Glutamatergic neuron (in vitro differentiated cells): ENCODE results near the gene IL19. TPM values are rescaled to one million over a fixed set of nuclear protein-coding genes. Genes with fewer than 3 reads are reported as not detected.

Experiments used
- DNase-seq: peaks from one replicate; pipeline ENCODE4 v3.0.0; 2022
- H3K27ac Mint-ChIP-seq: one replicate; pipeline ENCODE4 v1.8.0; 2020; ENCODE audit warnings: mild to moderate bottlenecking, mixed read lengths, inconsistent platforms; ENCODE audit not compliant: unreplicated experiment
- H3K27me3 Mint-ChIP-seq: one replicate; pipeline ENCODE4 v1.8.0; 2020; ENCODE audit warnings: mild to moderate bottlenecking, moderate library complexity, mixed read lengths, inconsistent platforms; ENCODE audit not compliant: unreplicated experiment
- H3K36me3 Mint-ChIP-seq: one replicate; pipeline ENCODE4 v1.8.0; 2020; ENCODE audit warnings: mild to moderate bottlenecking, mixed read lengths, inconsistent platforms; ENCODE audit not compliant: unreplicated experiment
- H3K4me1 Mint-ChIP-seq: one replicate; pipeline ENCODE4 v1.8.0; 2020; ENCODE audit warnings: mild to moderate bottlenecking, low read depth, mixed read lengths, inconsistent platforms; ENCODE audit not compliant: unreplicated experiment
- H3K4me3 Mint-ChIP-seq: one replicate; pipeline ENCODE4 v1.8.0; 2020; ENCODE audit warnings: mild to moderate bottlenecking, mixed read lengths, inconsistent platforms; ENCODE audit not compliant: unreplicated experiment
- H3K9me3 Mint-ChIP-seq: one replicate; pipeline ENCODE4 v1.8.0; 2020; ENCODE audit warnings: mild to moderate bottlenecking, moderate library complexity, mixed read lengths, inconsistent platforms; ENCODE audit not compliant: unreplicated experiment
- total RNA-seq: library from RNA; stranded (reverse); fragmentation: NEBNext Ultra II Directional; extraction: Animal tissue kit (Norgen Biotek cat#: 25700); gene quantifications from one replicate; pipeline ENCODE4 v1.2.1, GENCODE V29; 2021; ENCODE audit not compliant: unreplicated experiment
- TF ChIP-seq, protein P1 (sequence below): fragments of 200-600 bp; sonication (generic); IDR thresholded peaks from one replicate; pipeline ENCODE4 v1.5.0; 2021; ENCODE audit not compliant: partially characterized antibody, unreplicated experiment

IL19 gene
- total RNA-seq, 1 donor from 2014 or later: not detected

DNA sequence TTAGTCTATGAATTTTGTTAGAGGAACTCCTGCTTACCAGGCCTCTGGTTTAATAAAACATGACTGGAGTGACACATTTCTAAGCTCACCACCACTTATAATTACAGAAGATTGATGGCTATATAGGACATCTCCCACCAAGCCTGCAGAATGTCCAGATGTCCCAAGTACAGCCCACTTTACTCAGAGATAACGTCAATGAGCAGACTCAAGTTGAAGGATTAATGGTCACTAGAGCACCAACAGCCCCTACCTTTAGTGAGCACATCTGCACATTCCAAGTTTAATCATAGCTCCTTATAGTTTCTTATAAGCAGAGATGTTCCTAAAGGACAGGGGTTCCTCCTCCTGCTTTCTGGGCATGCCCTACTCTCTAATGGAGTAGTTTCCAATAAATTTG, 57.5 kb downstream of the IL19 start:
- no peak overlapping the region for H3K27ac Mint-ChIP-seq
- H3K9me3 Mint-ChIP-seq: no peaks in the 10 kb centered on the region
- H3K36me3 Mint-ChIP-seq: no peaks in the 10 kb centered on the region
- H3K4me1 Mint-ChIP-seq: peaks cover 3% of the 10 kb centered on the region
- H3K27me3 Mint-ChIP-seq: peaks cover 4% of the 10 kb centered on the region
- no peak for DNase-seq
- no peak overlapping the region for H3K4me3 Mint-ChIP-seq
- TF ChIP-seq, protein P1, sequence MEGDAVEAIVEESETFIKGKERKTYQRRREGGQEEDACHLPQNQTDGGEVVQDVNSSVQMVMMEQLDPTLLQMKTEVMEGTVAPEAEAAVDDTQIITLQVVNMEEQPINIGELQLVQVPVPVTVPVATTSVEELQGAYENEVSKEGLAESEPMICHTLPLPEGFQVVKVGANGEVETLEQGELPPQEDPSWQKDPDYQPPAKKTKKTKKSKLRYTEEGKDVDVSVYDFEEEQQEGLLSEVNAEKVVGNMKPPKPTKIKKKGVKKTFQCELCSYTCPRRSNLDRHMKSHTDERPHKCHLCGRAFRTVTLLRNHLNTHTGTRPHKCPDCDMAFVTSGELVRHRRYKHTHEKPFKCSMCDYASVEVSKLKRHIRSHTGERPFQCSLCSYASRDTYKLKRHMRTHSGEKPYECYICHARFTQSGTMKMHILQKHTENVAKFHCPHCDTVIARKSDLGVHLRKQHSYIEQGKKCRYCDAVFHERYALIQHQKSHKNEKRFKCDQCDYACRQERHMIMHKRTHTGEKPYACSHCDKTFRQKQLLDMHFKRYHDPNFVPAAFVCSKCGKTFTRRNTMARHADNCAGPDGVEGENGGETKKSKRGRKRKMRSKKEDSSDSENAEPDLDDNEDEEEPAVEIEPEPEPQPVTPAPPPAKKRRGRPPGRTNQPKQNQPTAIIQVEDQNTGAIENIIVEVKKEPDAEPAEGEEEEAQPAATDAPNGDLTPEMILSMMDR: no peak

DNA sequence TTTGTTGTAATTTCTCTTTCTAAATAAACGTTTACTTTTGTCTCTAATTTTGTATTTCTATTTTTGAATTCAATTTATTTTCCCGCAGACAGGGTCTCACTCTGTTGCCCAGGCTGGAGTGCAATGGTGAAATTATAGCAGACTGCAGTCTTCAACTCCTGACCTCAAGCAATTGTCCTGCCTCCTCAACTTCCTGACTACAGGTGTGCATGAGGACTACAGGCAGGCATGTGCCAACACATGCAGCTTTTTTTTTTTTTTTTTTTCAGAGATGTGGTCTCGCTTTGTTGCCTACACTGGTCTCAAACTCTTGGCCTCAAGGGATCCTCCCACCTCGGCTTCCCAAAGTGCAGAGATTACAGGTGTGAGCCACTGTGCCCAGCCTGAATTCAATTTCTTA, 58.2 kb downstream of the IL19 start:
- Mint-ChIP-seq H3K36me3 (no peaks in the 10 kb centered on the region), H3K4me3 (no peak overlapping the region), H3K27me3 (peaks cover 4% of the 10 kb centered on the region), H3K4me1 (peaks cover 3% of the 10 kb centered on the region), H3K9me3 (no peaks in the 10 kb centered on the region), H3K27ac (no peak overlapping the region)
- TF ChIP-seq, protein P1: no peak
- DNase-seq: no peak

DNA sequence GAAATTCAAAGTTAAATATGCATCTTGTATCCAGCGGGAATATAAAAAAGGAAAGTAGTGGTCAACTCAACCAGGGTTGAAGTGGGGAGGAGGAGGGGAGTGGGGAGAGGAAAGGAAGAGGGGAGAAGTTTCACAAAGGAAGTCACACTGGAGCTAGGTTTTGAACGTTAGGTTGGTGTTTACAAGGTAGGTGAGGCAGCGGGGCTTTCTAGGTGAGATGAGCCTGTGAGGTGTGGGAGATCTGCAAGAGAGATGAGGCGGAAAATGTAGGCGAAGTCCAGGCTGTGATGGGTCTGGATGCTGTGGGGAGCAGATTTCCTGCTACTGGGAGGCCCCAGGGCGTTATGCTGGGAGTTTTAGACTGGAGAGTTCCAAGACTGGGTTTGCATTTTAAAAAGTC, 58.7 kb downstream of the IL19 start:
- Mint-ChIP-seq H3K27ac (no peak overlapping the region), H3K4me3 (no peak overlapping the region), H3K4me1 (peaks cover 3% of the 10 kb centered on the region), H3K27me3 (peaks cover 4% of the 10 kb centered on the region), H3K9me3 (no peaks in the 10 kb centered on the region), H3K36me3 (no peaks in the 10 kb centered on the region)
- TF ChIP-seq, protein P1: no peak
- DNase-seq: no peak

DNA sequence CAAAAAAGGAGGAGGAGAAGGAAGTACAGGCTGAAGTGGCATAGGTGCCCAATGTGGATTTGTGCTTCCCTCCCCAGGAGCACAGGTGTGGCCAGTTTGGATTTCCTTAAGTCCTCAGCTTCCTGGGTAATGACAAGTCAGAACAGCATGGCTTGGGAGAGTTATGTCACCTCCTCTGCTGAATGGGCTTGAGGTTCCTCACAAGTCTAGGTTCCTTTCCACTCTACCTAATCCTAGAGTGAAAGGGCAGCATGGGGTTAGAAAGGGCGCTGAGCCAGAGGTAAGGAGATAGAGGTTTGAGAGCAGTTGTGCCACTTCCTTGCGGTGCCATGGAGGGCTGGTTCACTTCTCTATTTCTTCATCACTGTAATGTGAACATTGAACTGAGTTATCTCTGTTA, 59.3 kb downstream of the IL19 start:
- no peak for DNase-seq
- H3K27me3 Mint-ChIP-seq: peaks cover 4% of the 10 kb centered on the region
- no peak overlapping the region for H3K4me3 Mint-ChIP-seq
- no peak overlapping the region for H3K27ac Mint-ChIP-seq
- H3K9me3 Mint-ChIP-seq: no peaks in the 10 kb centered on the region
- no peaks in the 10 kb centered on the region for H3K36me3 Mint-ChIP-seq
- H3K4me1 Mint-ChIP-seq: peaks cover 3% of the 10 kb centered on the region
- TF ChIP-seq, protein P1: no peak

DNA sequence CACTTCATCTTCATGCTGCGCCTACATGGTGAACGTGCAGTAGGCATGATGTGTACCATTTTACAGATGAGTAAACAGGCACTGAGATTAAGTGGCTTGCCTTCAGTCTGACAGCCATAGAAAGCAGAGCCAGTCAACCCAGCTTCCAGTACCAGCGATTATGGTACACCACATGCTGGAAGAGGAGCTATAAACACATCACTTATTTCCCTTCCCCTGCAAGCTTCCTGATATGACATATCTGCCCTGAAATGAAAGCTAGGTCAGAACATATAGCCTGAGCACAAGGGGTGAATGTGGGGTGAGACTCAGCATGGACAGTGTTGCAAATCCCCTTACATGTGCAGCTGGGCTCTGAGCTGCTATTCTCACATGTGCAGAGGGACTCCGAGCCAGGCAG, 61.1 kb downstream of the IL19 start:
- DNase-seq: no peak
- peaks cover 2% of the 10 kb centered on the region for H3K4me1 Mint-ChIP-seq
- no peak overlapping the region for H3K27ac Mint-ChIP-seq
- peaks cover under 1% of the 10 kb centered on the region for H3K27me3 Mint-ChIP-seq
- H3K9me3 Mint-ChIP-seq: no peaks in the 10 kb centered on the region
- TF ChIP-seq, protein P1: no peak
- no peaks in the 10 kb centered on the region for H3K36me3 Mint-ChIP-seq
- no peak overlapping the region for H3K4me3 Mint-ChIP-seq
